GM19035 (cell line): ENCODE measurements around the gene ZNF512B.
"Not testable (repeated sequence)": the region's sequence is repeated elsewhere in the genome, so short reads cannot be mapped to it uniquely, and the experiment has no call there.

Experiments
- ATAC-seq: cut with Tn5 transposase; IDR thresholded peaks from one replicate; pipeline ENCODE4 v1.9.1; 2021; ENCODE audit not compliant: unreplicated experiment

The ZNF512B gene

DNA sequence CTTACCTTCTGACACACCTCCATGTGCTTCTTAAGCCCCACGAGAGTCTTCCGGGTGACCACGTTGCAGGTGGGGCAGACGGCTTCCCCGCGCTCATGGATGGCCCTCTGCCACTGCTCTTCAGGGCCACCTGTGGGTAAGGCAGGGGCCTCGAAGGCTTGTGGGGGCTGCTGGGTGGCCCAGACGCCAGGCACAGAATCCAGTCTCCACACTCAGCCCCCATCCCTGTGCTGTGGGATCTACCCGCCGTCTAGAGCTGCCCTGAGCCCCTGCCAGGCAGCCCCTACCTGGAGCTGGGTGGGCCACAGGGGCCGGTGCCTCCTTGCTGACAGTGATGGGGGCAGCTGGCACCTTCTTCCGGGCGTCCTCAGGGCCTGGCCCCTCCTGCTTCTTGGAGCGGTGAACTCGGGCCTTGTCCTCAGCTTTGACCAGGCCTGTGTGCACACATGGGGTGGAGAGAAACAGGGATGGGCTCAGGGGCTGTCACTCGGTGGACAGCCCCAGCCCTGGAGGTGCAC is 5.9 kb downstream of the ZNF512B start:
- no peak for ATAC-seq

GRCh38 chr20:63963348-63963741 is 6.4 kb downstream of the ZNF512B start:
- no peak for ATAC-seq

DNA sequence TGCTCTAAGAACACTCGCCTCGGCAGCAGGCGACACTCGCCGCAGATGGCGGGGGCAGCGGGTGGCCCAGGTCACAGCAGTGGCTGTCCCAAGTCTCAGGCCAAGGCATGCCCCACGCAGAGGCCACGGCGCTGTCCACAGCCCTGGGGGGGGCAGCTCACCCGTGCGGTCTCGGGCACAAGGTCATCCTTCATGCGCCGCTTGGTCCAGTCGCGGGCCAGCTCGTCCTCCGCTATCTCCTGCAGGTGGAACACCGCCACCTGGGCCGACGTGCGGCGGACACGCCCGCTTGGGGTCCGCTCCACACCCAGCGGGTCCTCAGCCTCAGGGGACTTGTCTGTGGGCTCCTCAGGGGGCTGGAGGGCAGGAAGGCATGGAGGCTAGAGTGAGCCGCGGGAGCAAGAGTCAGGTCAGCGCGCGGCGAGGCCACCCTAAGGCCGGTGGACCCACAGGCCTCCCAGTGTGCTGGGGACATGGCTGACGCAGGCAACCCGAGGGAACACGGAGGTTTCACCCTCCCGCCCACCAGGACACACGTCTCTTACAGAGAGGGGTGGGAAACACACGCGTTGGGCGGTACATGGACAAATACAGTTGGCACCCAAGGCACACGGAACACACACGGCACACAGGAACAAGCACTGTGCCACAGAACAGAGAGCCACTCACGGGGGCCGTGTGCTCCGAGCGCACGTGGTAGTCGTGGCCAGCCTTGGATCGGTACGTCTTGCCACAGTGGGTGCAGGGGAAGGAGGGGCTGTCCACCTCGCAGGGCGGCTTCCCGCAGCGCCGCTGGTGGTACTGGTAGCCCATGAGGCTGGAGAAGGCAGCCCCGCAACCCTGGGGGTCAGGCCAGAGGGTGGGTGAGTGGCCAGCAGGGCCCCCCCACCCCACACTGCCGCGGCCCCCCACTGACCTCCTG is 7.0 kb downstream of the ZNF512B start:
- no peak for ATAC-seq

GRCh38 chr20:63961664-63962425 is 7.9 kb downstream of the ZNF512B start:
- ATAC-seq: no peak

DNA sequence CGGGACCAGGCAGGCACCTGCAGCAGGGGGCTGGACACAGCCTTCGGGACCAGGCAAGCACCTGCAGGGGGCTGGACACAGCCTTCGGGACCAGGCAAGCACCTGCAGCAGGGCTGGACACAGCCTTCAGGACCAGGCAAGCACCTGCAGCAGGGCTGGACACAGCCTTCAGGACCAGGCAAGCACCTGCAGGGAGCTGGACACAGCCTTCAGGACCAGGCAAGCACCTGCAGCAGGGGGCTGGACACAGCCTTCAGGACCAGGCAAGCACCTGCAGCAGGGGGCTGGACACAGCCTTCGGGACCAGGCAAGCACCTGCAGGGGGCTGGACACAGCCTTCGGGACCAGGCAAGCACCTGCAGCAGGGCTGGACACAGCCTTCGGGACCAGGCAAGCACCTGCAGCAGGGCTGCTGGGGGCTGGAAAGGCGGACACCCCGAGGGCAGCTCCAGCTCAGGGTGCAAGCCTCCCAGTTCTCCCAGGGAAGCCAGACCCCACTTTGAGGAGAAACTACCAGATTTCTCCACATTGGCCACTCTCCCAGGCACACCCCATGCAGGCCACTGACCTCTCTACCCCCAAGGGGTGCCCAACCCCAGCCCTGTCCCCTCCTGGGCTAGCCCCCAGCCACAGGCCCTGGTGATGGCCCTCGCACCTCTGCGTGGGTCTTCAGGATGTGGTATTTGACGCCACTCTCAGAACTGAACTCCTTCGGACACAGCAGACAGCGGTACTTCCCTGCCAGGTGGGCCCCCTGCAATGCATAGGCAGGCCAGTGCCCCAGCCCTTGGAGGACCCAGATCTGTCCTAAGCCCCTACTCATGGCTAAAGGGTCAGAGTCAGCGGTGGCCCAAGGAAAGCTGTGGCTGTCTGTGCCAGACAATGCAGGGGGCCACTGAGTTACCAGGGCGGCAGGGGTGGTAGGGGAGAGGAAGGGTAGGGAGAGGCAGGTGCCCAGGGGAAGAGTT is 8.8 kb downstream of the ZNF512B start:
- not testable (repeated sequence) for ATAC-seq

DNA sequence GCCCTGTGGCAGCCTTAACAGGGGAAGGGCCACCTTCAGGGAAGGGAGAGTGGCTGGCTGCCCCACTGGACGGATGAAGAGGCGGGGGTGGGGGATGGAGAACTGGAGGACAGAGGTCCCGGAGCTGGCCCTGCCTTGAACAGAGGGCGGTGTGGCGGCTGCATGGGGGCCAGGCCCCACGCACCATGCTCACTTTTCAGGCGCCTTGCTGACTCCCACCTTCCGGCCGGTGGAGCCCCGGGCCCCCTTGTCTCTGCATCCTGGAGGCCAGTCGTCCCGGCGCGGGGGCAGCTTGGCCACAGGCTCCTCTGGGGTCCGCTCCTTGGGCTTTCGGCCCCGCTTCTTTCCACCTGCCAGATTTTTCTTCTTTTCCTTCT is 10.0 kb downstream of the ZNF512B start:
- ATAC-seq: no peak

DNA sequence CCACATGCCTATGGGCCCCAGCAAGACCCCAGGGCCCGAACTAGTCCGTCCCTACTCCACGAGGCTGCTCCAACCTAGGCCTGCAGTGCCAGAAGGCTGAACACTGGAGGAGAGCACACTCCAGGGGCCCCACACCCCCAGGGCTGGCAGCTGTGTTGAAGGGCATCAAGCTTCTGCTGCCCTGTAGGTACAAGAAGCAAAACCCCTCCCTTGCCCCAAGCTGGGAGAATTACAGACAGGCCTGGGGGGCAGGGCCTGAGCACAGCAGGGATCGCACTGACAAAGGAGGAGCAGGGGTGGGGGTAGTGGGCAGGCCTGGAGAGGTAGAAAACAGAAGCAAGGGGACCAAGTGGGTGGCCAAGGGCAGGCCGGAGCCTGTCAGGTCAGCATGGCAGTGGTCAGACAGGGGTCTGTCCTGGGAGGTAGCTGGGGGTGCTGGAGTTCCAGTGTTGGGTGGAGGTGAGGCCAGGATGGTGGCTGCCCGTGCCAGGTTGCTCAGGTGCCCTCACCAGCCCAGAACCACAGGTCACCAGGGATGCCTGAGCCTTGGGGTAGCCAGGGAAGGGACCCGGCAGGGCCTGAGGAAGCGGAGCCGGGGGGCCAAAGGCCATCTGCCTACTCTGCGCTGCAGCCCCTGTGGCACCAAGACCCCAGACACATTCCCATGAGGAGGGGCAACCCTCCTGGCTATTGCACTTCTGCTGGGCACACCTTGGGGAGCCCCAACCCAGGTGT is 10.6 kb downstream of the ZNF512B start:
- ATAC-seq: no peak

DNA sequence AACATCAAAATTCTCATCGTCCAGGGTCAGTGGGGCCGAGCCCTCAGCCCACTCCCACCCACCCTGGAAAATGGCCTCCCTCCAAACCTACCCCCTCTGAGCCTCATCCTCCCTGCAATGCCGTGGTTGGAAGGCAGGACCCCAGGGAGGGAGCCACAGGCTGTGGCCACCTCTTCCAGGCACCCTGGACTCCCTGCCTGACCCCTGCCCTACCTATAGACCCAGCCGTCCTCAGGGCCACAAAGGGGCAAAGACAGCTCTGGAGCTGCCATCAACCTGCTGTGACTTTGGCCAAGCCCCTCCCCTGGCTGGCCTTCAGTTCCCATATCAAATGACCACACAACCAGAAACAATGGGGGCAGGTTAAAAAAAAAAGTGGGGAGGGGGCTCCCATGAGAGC is 11.3 kb downstream of the ZNF512B start:
- no peak for ATAC-seq

DNA sequence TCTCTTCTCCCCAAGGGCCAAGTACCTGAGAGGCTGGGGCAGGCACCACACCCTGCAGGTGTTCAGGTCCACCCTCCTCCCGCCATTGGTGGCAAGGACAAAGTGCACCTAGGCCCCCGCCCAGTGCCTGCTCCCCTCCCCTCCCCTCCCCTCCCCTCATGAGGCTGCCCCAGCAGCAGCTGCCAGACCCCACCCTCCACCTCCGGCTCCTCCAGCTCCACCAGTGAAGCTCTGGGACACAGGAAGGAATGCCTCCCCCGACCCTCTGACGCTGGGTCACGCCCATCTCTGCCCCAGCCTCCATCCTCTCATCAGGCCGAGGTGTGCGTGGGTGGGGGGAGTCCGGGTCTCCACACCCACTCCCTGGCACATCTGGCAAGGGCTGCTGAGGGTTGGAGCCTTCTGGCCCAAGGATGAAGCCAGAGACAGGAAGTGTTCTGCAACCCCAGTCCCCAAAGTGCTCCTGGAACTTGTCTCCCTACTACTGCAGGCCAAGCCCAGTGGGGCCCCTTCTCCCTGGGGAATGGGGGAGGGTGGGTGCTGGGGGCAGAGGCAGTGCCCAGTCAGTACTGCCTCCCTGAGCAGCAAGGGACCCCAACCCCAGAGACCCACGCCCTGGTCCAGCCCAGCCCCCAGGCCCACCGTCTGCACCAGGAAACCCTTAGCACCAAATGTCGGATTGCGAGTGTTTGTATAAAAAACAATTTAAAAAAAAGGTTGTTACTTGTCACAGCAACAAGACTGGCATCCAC is 11.9 kb downstream of the ZNF512B start:
- no peak for ATAC-seq

- ATAC-seq: peak; percentile 20
Measured at GRCh38 chr20:63957004-63957689, 12.6 kb downstream of the ZNF512B start.

GRCh38 chr20:63956664-63957003 is 13.1 kb downstream of the ZNF512B start:
- no peak for ATAC-seq

DNA sequence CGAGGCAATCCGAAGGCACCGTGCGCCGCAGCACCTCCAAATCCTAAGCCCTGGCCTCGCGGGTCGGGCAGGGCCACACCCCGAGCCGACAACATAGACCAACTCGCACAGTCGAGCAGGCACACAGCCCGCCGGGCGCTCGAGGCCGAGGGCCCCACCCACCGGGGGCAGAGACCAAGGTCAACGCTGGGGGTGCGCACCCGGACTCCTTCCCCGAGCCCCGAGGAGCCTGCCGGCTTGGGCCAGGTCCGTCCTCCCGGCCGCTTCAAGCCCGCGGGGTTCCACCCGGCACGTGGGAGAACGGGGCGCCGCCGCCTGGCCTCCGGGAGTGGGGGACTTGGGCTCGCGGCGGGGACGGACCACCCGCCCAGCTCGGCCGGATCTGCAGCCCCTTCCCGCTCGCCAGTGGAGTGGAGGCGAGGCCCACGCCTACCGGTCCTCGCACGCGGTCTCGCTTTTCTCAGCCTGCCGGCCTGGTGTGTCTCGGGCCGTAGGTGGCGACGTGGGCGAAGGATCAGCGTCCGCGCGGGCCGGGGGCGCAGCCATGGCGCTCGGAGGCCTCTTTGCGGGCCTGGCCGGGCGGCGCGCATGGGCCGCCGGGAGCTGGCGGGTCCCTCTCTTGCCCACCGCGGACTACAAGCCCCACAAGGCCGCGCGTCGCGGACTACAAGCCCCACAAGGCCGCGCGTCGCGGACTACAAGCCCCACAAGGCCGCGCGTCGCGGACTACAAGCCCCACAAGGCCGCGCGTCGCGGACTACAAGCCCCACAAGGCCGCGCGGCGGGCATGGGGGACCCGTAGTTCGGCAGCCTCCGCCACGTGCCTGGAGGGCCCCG is 13.7 kb downstream of the ZNF512B start, which contains the start of gene UCKL1:
TSS of gene UCKL1 (minus strand) at position 590 of the 837 bp plus-strand sequence. CDS start at position 546, 44 bp downstream.
- ATAC-seq: peak; percentile 76

- ATAC-seq: peak; percentile 15
Measured at GRCh38 chr20:63955281-63955826, 14.4 kb downstream of the ZNF512B start.

- ATAC-seq: no peak
Measured at GRCh38 chr20:63953764-63954429, 15.8 kb downstream of the ZNF512B start.

GRCh38 chr20:63952769-63953168 is 17.0 kb downstream of the ZNF512B start:
- ATAC-seq: no peak

DNA sequence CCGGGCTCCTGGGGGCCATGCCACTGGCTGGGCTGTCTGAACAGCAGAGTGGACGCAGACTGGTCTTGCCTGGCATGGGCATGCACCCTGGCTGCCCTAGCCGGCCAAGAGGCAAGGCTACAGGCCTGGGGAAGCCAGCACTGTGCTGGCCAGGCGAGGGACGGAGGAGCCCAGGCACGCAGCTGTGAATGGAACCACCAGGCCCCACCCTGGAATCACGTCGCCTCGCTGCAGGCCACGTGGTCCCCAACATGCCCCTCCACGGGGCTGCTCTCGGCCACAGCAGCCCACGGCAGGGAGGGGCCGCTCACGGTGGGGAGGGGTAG is 17.6 kb downstream of the ZNF512B start:
- ATAC-seq: no peak
